GM18909 (cell line): ENCODE results near the gene KCNH2.
A peak's percentile ranks its signal among the peaks of the same experiment; 100 is the strongest.
"Not testable (repeated sequence)": the region's sequence is repeated elsewhere in the genome, so short reads cannot be mapped to it uniquely, and the experiment has no call there.

Experiments used
- ATAC-seq: cut with Tn5 transposase; IDR thresholded peaks from one replicate; pipeline ENCODE4 v1.9.1; 2021; ENCODE audit warnings: mild to moderate bottlenecking; ENCODE audit not compliant: unreplicated experiment, poor library complexity

Gene KCNH2

GRCh38 chr7:150978126-150978789 is at the start of gene KCNH2:
TSS of gene KCNH2 (minus strand) at chr7:150978321. CDS start at chr7:150977913, 408 bp downstream.
- no peak for ATAC-seq

- ATAC-seq, result not testable (repeated sequence)
These were observed 49.6 kb upstream of the KCNH2 start for GRCh38 chr7:151027728-151028130.

- ATAC-seq, result not testable (repeated sequence)
These were observed 48.9 kb upstream of the KCNH2 start for GRCh38 chr7:151026771-151027727.

- no peak for ATAC-seq
These were observed 48.0 kb upstream of the KCNH2 start for GRCh38 chr7:151025924-151026671.

GRCh38 chr7:151024435-151025056 is 46.4 kb upstream of the KCNH2 start, which contains the start of gene ATG9B:
TSS of gene ATG9B (minus strand) at chr7:151024494. CDS start at chr7:151024423, 71 bp downstream.
- ATAC-seq, result no peak

GRCh38 chr7:151023232-151023631 is 45.1 kb upstream of the KCNH2 start:
- no peak for ATAC-seq

GRCh38 chr7:151020231-151020630 is 42.1 kb upstream of the KCNH2 start:
- ATAC-seq, result no peak

GRCh38 chr7:151019130-151019447 is 41.0 kb upstream of the KCNH2 start:
- no peak for ATAC-seq

- no peak for ATAC-seq
These were observed 40.5 kb upstream of the KCNH2 start for GRCh38 chr7:151018421-151019129.

GRCh38 chr7:151017953-151018420 is 39.9 kb upstream of the KCNH2 start:
- peak; percentile 58 for ATAC-seq

GRCh38 chr7:151017370-151017952 is 39.3 kb upstream of the KCNH2 start:
- ATAC-seq, result no peak

- no peak for ATAC-seq
These were observed 38.8 kb upstream of the KCNH2 start for GRCh38 chr7:151016942-151017341.

GRCh38 chr7:151016505-151016904 is 38.4 kb upstream of the KCNH2 start:
- no peak for ATAC-seq

GRCh38 chr7:151015967-151016366 is 37.8 kb upstream of the KCNH2 start:
- ATAC-seq, result no peak

GRCh38 chr7:151014950-151015349 is 36.8 kb upstream of the KCNH2 start:
- no peak for ATAC-seq

GRCh38 chr7:151013733-151014497 is 35.8 kb upstream of the KCNH2 start:
- ATAC-seq, result peak; percentile 48

- no peak for ATAC-seq
These were observed 35.2 kb upstream of the KCNH2 start for GRCh38 chr7:151013356-151013732.

GRCh38 chr7:151012911-151013347 is 34.8 kb upstream of the KCNH2 start:
- no peak for ATAC-seq
